BJ (cell line): Measurements from ENCODE around the gene RRP9. TPM values are rescaled to one million over a fixed set of nuclear protein-coding genes. Genes with fewer than 3 reads are reported as not detected.
A peak's percentile ranks its signal among the peaks of the same experiment; 100 is the strongest.

ENCODE experiments used
- CTCF ChIA-PET: fragments of 350-600 bp; formaldehyde crosslinking; extraction: SDS; loops from one replicate; lab custom pipeline; 2021; ENCODE audit warnings: antibody characterized with exemption, inconsistent platforms; lab: Yijun Ruan, JAX
- POLR2A ChIA-PET: fragments of 300-600 bp; sonication (Branson Sonifier 250); formaldehyde crosslinking; extraction: SDS; loops from one replicate; lab custom pipeline; 2021; ENCODE audit warnings: antibody characterized with exemption; lab: Charles Lee
- DNase-seq: peaks from one replicate; pipeline ENCODE4 v3.0.0-alpha.2; 2011; ENCODE audit warnings: low read depth
- H3K27me3 ChIP-seq: 2 replicates; pipeline ENCODE4 v1.6.0; 2011; ENCODE audit warnings: low read length; ENCODE audit not compliant: control insufficient read depth, insufficient read depth
- H3K36me3 ChIP-seq: 2 replicates; pipeline ENCODE4 v1.5.1; 2011; ENCODE audit warnings: low read length; ENCODE audit not compliant: control insufficient read depth, insufficient read depth
- H3K4me3 ChIP-seq: 2 replicates; pipeline ENCODE4 v1.5.1; 2011; ENCODE audit warnings: low read depth, mild to moderate bottlenecking, control low read depth, low read length
- CTCF ChIP-seq: IDR thresholded peaks from 2 replicates; pipeline ENCODE4 v1.5.1; 2011; ENCODE audit warnings: low read depth, mild to moderate bottlenecking, control low read depth, inconsistent platforms, low read length, moderate library complexity; ENCODE audit not compliant: insufficient read depth
- polyA plus RNA-seq: library from polyadenylated mRNA; depleted of rRNA; stranded (reverse); fragments of >200 nt; gene quantifications from 2 replicates; pipeline ENCODE4 v1.2.3, GENCODE V29; 2011

RRP9 gene
- polyA plus RNA-seq, 1 experiment = 23.4 TPM

GRCh38 chr3:51975852-51976549, 34.3 kb upstream of the RRP9 start:
- peak overlapping the region; percentile 52 for H3K4me3 ChIP-seq
- no peaks in the 10 kb centered on the region for H3K27me3 ChIP-seq
- TF ChIP-seq CTCF = peak; percentile 38
- peaks cover 3% of the 10 kb centered on the region; the same call in 1 of the 2 replicates for H3K36me3 ChIP-seq
- CTCF ChIA-PET = interaction anchor here (3.1 to 4.3 kb wide), 4 partner anchors 13 to 34 kb away, joined by 17 to 53 read pairs (median 34); partner anchors contain the start of genes PARP3 and RRP9
- no peak for DNase-seq
- POLR2A ChIA-PET = interaction anchor here (0.6 kb wide), 1 partner anchor 9 kb away, joined by 19 read pairs; no protein-coding TSS in a partner anchor

- CTCF ChIA-PET = interaction anchor here (1.0 to 4.2 kb wide), 10 partner anchors 9 to 221 kb away, joined by 3 to 53 read pairs (median 12); partner anchors contain the start of genes ACY1, DUSP7, PARP3 and RRP9
- DNase-seq = no peak
- no peaks in the 10 kb centered on the region for H3K36me3 ChIP-seq
- peak within 1 kb of the TSS; percentile 52 for H3K4me3 ChIP-seq
- no peak for TF ChIP-seq CTCF
- H3K27me3 ChIP-seq = no peaks in the 10 kb centered on the region
- POLR2A ChIA-PET = interaction anchor here (0.6 kb wide), 2 partner anchors 8 to 475 kb away, joined by 10 to 19 read pairs; no protein-coding TSS in a partner anchor
These were observed 33.5 kb upstream of the RRP9 start, which contains the start of gene ABHD14A for GRCh38 chr3:51974963-51975851. Gene ABHD14A, plus strand, starts transcription at chr3:51975064. Its CDS starts 72 bp downstream, at chr3:51975136.

- ChIA-PET CTCF (interaction anchor here (1.0 to 4.2 kb wide), 21 partner anchors 9 to 587 kb away, joined by 3 to 53 read pairs (median 6); partner anchors contain the start of genes ACY1, DUSP7, PARP3 and RPL29), POLR2A (interaction anchor here (0.6 to 1.0 kb wide), 2 partner anchors 9 to 474 kb away, joined by 3 to 10 read pairs; no protein-coding TSS in a partner anchor)
- peak overlapping the region; percentile 52 for H3K4me3 ChIP-seq
- DNase-seq = no peak
- H3K27me3 ChIP-seq = no peaks in the 10 kb centered on the region
- TF ChIP-seq CTCF = no peak
- H3K36me3 ChIP-seq = no peaks in the 10 kb centered on the region; the same call in 1 of the 2 replicates
These were observed 32.7 kb upstream of the RRP9 start for GRCh38 chr3:51974277-51974962.

GRCh38 chr3:51971350-51971749, 29.6 kb upstream of the RRP9 start:
- no peak for DNase-seq
- CTCF ChIA-PET = interaction anchor here (4.0 kb wide), 1 partner anchor 29 kb away, joined by 32 read pairs; the partner anchor contains the start of genes PARP3 and RRP9
- H3K4me3 ChIP-seq = no peak overlapping the region
- POLR2A ChIA-PET = no interaction called here
- no peaks in the 10 kb centered on the region for H3K27me3 ChIP-seq
- TF ChIP-seq CTCF = no peak
- H3K36me3 ChIP-seq = no peaks in the 10 kb centered on the region; the same call in 1 of the 2 replicates
